ENCODE data around the gene MATN3. TPM values are rescaled to one million over a fixed set of nuclear protein-coding genes. Genes with fewer than 3 reads are reported as not detected.

MATN3 gene
- total RNA-seq, 1 experiment from 2014 or later, result 18.1 TPM

GRCh38 chr2:20016346-20016745 lies 3.9 kb upstream of the MATN3 start:
- Histone ChIP-seq H3K27me3 (replicated peaks; ENCODE audit: control insufficient read depth, insufficient read depth, low read length) (no peaks in the 10 kb centered on the region), H3K9me3 (peaks cover 4% of the 10 kb centered on the region), H3K36me3 (ENCODE audit: control insufficient read depth, insufficient read depth, low read length) (no peaks in the 10 kb centered on the region), H3K4me3 (ENCODE audit: low read depth, low read length) (no peak overlapping the region), H3K4me1 (peaks cover 17% of the 10 kb centered on the region)
- TF ChIP-seq, protein P1, sequence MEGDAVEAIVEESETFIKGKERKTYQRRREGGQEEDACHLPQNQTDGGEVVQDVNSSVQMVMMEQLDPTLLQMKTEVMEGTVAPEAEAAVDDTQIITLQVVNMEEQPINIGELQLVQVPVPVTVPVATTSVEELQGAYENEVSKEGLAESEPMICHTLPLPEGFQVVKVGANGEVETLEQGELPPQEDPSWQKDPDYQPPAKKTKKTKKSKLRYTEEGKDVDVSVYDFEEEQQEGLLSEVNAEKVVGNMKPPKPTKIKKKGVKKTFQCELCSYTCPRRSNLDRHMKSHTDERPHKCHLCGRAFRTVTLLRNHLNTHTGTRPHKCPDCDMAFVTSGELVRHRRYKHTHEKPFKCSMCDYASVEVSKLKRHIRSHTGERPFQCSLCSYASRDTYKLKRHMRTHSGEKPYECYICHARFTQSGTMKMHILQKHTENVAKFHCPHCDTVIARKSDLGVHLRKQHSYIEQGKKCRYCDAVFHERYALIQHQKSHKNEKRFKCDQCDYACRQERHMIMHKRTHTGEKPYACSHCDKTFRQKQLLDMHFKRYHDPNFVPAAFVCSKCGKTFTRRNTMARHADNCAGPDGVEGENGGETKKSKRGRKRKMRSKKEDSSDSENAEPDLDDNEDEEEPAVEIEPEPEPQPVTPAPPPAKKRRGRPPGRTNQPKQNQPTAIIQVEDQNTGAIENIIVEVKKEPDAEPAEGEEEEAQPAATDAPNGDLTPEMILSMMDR (IDR thresholded peaks at IDR 0.05; ENCODE audit: insufficient read depth in 1 of 2, low read depth in 1 of 2, low read length in 1 of 2, severe bottlenecking in 1 of 2, unreplicated experiment in 1 of 2), result peak; percentile 41 to 58
- H3K4me1 Mint-ChIP-seq (ENCODE audit: low read depth, unreplicated experiment), result peaks cover 20% of the 10 kb centered on the region
- intact Hi-C loops (cut with micrococcal nuclease; ENCODE audit: unreplicated experiment), result no loop called here
- CTCF ChIA-PET, result interaction anchor here (0.8 to 4.0 kb wide), 8 partner anchors 13 to 119 kb away, joined by 3 to 55 read pairs (median 8); partner anchors contain the start of gene LAPTM4A
- no peak overlapping the region for H3K4me3 Mint-ChIP-seq (ENCODE audit: unreplicated experiment)
- peaks cover 4% of the 10 kb centered on the region for H3K36me3 Mint-ChIP-seq (ENCODE audit: insufficient read depth, unreplicated experiment)
- no peak overlapping the region for H3K27ac Mint-ChIP-seq (ENCODE audit: unreplicated experiment)
- POLR2A ChIA-PET, result no interaction called here
- no peaks in the 10 kb centered on the region for H3K27me3 Mint-ChIP-seq (ENCODE audit: insufficient read depth, unreplicated experiment)
- DNase-seq, result peak in 1 of 2 experiments; percentile 51
- peaks cover 23% of the 10 kb centered on the region for H3K9me3 Mint-ChIP-seq (ENCODE audit: unreplicated experiment)
- BruUV-seq (replicated peaks), result no TSS peak

DNA sequence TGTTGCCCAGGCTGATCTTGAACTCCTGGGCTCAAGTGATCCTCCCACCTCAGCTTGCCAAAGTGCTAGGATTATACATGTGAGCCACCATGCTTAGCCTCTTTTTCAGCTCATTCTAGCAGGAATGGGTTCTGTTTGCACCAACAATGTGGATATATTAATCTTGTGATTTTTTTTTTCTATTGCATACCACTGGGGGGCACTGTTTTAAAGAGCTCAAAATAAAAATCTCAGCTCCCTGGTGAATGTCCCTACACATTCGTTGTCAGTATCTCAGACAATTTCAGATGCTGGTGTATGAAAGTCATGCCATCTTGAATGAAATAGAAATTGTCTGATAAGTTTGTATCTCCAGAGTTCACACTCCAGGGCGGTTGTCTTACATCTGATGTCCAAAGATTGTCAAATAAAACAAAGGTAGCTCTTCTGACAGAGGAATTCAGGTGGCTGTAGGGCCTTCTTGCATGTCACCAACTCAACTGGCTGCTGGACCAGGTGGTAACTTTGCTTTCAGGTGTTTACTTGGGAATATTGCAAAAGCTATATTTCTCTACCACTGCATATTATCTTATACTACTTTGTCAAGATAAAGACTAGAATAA lies 3.1 kb upstream of the MATN3 start:
- no TSS peak for BruUV-seq (replicated peaks)
- H3K27ac Mint-ChIP-seq (ENCODE audit: unreplicated experiment), result no peak overlapping the region
- CTCF ChIA-PET, result interaction anchor here (0.7 to 4.0 kb wide), 16 partner anchors 13 to 216 kb away, joined by 3 to 55 read pairs (median 4); partner anchors contain the start of genes LAPTM4A, SDC1 and WDR35

DNA sequence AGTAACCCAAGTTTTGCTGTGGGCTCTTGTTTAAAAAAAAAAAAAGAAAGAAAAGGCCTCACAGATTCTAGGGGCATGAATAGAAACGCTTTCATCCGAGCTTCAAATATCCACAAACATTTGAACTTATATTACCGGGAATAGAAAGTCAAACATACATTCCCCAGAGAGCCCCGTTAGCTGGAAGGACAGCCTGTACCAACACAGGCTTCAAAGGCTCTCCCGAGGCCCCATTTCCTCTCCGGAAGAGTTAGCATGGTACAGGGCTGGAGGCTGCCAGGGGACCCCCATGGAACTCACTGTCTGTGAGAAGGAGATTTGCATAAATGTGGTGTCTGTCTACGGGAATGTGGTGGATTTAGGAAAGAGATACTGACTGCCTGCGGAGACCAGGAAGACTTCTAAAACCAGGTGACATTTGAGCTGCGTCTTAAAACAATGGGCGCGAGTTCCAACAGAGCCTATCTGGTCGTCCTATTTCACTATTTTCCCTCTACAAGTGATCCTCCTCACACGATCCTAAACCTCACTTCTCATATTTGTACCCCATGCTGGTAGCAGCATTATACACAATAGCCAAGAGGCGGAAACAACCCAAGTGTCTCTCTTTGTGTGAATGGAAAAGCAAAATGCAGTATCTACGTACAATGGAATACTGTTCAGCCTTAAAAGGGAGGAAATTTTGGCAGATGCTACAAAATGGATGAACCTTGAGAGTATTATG lies 820 bp upstream of the MATN3 start:
- peaks cover 14% of the 10 kb centered on the region for H3K9me3 Mint-ChIP-seq (ENCODE audit: unreplicated experiment)
- no peak overlapping the region; the same call in 1 of the 2 replicates for H3K4me3 ChIP-seq (ENCODE audit: low read depth, low read length)
- peaks cover 20% of the 10 kb centered on the region for H3K4me1 Mint-ChIP-seq (ENCODE audit: low read depth, unreplicated experiment)
- no peaks in the 10 kb centered on the region for H3K9me3 ChIP-seq
- intact Hi-C loops (cut with micrococcal nuclease; ENCODE audit: unreplicated experiment), result no loop called here
- no peak for DNase-seq
- peaks cover 17% of the 10 kb centered on the region for H3K4me1 ChIP-seq
- TSS peak; percentile 59 for BruUV-seq (replicated peaks)
- ChIA-PET CTCF (interaction anchor here (0.6 to 4.0 kb wide), 5 partner anchors 14 to 212 kb away, joined by 3 to 55 read pairs (median 3); partner anchors contain the start of gene SDC1), POLR2A (no interaction called here)
- no peaks in the 10 kb centered on the region for H3K27me3 Mint-ChIP-seq (ENCODE audit: insufficient read depth, unreplicated experiment)
- TF ChIP-seq, protein P1 (IDR thresholded peaks at IDR 0.05; ENCODE audit: insufficient read depth in 1 of 2, low read depth in 1 of 2, low read length in 1 of 2, severe bottlenecking in 1 of 2, unreplicated experiment in 1 of 2), result no peak
- H3K4me3 Mint-ChIP-seq (ENCODE audit: unreplicated experiment), result peak overlapping the region; percentile 77
- no peaks in the 10 kb centered on the region for H3K27me3 ChIP-seq (replicated peaks; ENCODE audit: control insufficient read depth, insufficient read depth, low read length)
- H3K36me3 ChIP-seq (ENCODE audit: control insufficient read depth, insufficient read depth, low read length), result no peaks in the 10 kb centered on the region
- peak overlapping the region; percentile 86 for H3K27ac Mint-ChIP-seq (ENCODE audit: unreplicated experiment)
- peaks cover 4% of the 10 kb centered on the region for H3K36me3 Mint-ChIP-seq (ENCODE audit: insufficient read depth, unreplicated experiment)

More for the DNA sequence above, 3.1 kb upstream of the MATN3 start:
- H3K36me3 ChIP-seq (ENCODE audit: control insufficient read depth, insufficient read depth, low read length), result no peaks in the 10 kb centered on the region
- Mint-ChIP-seq H3K36me3 (ENCODE audit: insufficient read depth, unreplicated experiment) (peaks cover 4% of the 10 kb centered on the region), H3K9me3 (ENCODE audit: unreplicated experiment) (peaks cover 19% of the 10 kb centered on the region), H3K4me1 (ENCODE audit: low read depth, unreplicated experiment) (peaks cover 20% of the 10 kb centered on the region), H3K4me3 (ENCODE audit: unreplicated experiment) (no peak overlapping the region), H3K27me3 (ENCODE audit: insufficient read depth, unreplicated experiment) (no peaks in the 10 kb centered on the region)
- intact Hi-C loops (cut with micrococcal nuclease; ENCODE audit: unreplicated experiment), result loop anchor here (1.0 kb wide), 4 partner anchors 36 to 83 kb away; partner anchors contain the start of gene LAPTM4A
- DNase-seq, result peak in 1 of 2 experiments; percentile 64
- H3K27me3 ChIP-seq (replicated peaks; ENCODE audit: control insufficient read depth, insufficient read depth, low read length), result no peaks in the 10 kb centered on the region
- peaks cover 17% of the 10 kb centered on the region for H3K4me1 ChIP-seq
- POLR2A ChIA-PET, result interaction anchor here (0.5 to 1.2 kb wide), 4 partner anchors 27 to 431 kb away, joined by 3 to 7 read pairs (median 3); partner anchors contain the start of genes LAPTM4A and RHOB
- TF ChIP-seq, protein P1 (IDR thresholded peaks at IDR 0.05; ENCODE audit: insufficient read depth in 1 of 2, low read depth in 1 of 2, low read length in 1 of 2, severe bottlenecking in 1 of 2, unreplicated experiment in 1 of 2), result peak; percentile 54 to 61
- no peak overlapping the region for H3K4me3 ChIP-seq (ENCODE audit: low read depth, low read length)
- no peaks in the 10 kb centered on the region for H3K9me3 ChIP-seq
